ENCODE data around the gene ARID4A.
"Not testable (repeated sequence)": the region's sequence is repeated elsewhere in the genome, so short reads cannot be mapped to it uniquely, and the experiment has no call there.

ARID4A gene

DNA sequence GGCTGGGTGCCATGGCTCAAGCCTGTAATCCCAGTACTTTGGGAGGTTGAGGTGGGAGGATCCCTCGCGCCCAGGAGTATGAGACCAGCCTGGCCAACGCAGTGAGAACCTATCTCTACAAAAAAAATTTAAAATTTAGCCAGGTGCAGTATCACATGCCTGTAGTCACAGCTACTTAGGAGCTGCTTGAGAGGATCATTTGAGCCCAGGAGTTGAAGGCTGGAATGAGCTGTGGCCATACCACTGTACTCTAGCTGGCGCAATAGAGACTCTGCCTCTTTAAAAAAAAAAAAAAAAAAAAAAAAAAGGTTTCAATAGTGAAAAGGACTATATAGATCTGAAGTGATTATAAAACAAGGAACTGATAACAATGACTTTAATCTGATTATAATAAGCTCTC is 40.2 kb upstream of the ARID4A start:
- TF ChIP-seq, protein P1, sequence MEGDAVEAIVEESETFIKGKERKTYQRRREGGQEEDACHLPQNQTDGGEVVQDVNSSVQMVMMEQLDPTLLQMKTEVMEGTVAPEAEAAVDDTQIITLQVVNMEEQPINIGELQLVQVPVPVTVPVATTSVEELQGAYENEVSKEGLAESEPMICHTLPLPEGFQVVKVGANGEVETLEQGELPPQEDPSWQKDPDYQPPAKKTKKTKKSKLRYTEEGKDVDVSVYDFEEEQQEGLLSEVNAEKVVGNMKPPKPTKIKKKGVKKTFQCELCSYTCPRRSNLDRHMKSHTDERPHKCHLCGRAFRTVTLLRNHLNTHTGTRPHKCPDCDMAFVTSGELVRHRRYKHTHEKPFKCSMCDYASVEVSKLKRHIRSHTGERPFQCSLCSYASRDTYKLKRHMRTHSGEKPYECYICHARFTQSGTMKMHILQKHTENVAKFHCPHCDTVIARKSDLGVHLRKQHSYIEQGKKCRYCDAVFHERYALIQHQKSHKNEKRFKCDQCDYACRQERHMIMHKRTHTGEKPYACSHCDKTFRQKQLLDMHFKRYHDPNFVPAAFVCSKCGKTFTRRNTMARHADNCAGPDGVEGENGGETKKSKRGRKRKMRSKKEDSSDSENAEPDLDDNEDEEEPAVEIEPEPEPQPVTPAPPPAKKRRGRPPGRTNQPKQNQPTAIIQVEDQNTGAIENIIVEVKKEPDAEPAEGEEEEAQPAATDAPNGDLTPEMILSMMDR (IDR thresholded peaks at IDR 0.05; ENCODE audit: borderline replicate concordance, extremely low read depth, low read length, poor library complexity, severe bottlenecking) = no peak
- TF ChIP-seq EZH2 (IDR thresholded peaks at IDR 0.05; ENCODE audit: borderline replicate concordance, low read depth, low read length, severe bottlenecking) = no peak
- H3K27me3 ChIP-seq (ENCODE audit: insufficient read depth, low read length, poor library complexity) = no peaks in the 10 kb centered on the region
- ATAC-seq (ENCODE audit: insufficient read depth, low read depth) (peak; percentile 41; the same call in 1 of the 3 replicates), DNase-seq (no peak)
- H3K36me3 ChIP-seq (ENCODE audit: insufficient read depth, low read length) = peaks cover 97% of the 10 kb centered on the region
- no peak overlapping the region for H2AFZ ChIP-seq (ENCODE audit: low read depth, low read length)
- no peak overlapping the region for H3K4me2 ChIP-seq (ENCODE audit: insufficient read depth, low read length)
- no peak overlapping the region for H3K4me3 ChIP-seq (ENCODE audit: low read depth in 1 of 2, low read length in 2 of 2)
- H3K4me1 ChIP-seq (ENCODE audit: insufficient read depth, low read length) = no peaks in the 10 kb centered on the region
- H3K9me3 ChIP-seq (ENCODE audit: insufficient read depth, low read length, severe bottlenecking) = no peaks in the 10 kb centered on the region
- H4K20me1 ChIP-seq (ENCODE audit: insufficient read depth, low read length) = peaks cover 24% of the 10 kb centered on the region
- peaks cover 86% of the 10 kb centered on the region for H3K79me2 ChIP-seq (ENCODE audit: insufficient read depth, low read length)
- no peak overlapping the region for H3K27ac ChIP-seq (ENCODE audit: low read length)
- no peak overlapping the region for H3K9ac ChIP-seq (ENCODE audit: low read depth, low read length)

DNA sequence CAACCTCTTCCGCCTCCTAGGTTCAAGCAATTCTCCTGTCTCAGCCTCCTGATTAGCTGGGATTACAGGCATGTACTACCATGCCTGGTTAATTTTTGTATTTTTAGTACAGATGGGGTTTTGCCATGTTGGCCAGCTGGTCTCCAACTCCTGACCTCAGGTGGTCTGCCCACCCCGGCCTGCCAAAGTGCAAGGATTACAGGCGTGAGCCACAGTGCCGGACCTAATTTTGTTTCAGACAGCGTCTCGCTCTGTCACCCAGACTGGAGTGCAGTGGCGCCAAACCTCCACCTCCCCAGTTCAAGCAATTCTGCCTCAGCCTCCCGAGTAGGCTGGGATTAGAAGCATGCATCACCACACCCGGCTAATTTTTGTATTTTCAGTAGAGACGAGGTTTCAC is 36.4 kb upstream of the ARID4A start:
- Histone ChIP-seq H4K20me1 (ENCODE audit: insufficient read depth, low read length) (peaks cover 14% of the 10 kb centered on the region; the same call in 1 of the 2 replicates), H3K79me2 (ENCODE audit: insufficient read depth, low read length) (peaks cover 77% of the 10 kb centered on the region), H3K36me3 (ENCODE audit: insufficient read depth, low read length) (peaks cover 99% of the 10 kb centered on the region)
- not testable (repeated sequence) for H3K9me3 ChIP-seq (ENCODE audit: insufficient read depth, low read length, severe bottlenecking); H3K4me2 ChIP-seq (ENCODE audit: insufficient read depth, low read length); H3K4me1 ChIP-seq (ENCODE audit: insufficient read depth, low read length); H3K27ac ChIP-seq (ENCODE audit: low read length); DNase-seq; ATAC-seq (ENCODE audit: insufficient read depth, low read depth); H3K27me3 ChIP-seq (ENCODE audit: insufficient read depth, low read length, poor library complexity); H3K4me3 ChIP-seq (ENCODE audit: low read depth in 1 of 2, low read length in 2 of 2); H2AFZ ChIP-seq (ENCODE audit: low read depth, low read length); H3K9ac ChIP-seq (ENCODE audit: low read depth, low read length)

DNA sequence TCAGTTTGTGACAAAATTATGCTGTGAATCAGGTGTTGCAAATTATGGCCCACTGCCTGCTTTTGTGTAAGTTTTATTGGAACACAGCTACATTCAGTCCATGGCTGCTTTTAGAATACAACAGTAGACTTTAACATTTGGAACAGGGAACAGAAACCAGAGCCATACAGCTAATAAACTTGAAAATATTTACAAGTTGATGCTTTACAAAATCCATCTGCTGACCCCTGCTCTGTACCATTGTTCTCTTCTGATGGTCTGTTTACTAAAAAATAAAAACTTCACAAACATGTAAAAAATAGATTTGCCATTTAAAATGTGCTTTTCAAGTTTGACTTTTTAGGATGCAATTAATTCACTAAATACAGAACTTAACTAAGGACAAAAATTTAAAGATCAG is 33.0 kb upstream of the ARID4A start:
- ATAC-seq (ENCODE audit: insufficient read depth, low read depth) = no peak
- no peak for DNase-seq
- peaks cover 99% of the 10 kb centered on the region for H3K36me3 ChIP-seq (ENCODE audit: insufficient read depth, low read length)

DNA sequence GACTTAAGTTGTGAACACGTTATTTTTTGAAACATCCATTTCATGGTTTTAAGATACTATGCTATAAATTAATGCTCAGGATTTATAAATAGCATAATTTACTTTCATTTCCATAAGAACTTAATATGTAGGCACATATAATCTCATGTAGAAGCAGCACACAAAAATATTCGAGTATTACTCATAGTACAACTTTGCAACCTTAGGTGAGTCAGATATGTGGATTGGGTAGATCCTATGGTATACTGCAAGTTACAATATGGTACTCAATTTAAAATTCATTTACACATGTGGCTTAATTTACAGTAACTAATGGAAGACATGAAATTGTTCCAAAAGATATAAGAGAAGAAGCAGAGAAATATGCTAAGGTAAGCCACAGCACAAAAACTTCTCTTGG is 27.7 kb upstream of the ARID4A start:
- no peak overlapping the region for H3K9ac ChIP-seq (ENCODE audit: low read depth, low read length)
- DNase-seq (no peak), ATAC-seq (ENCODE audit: insufficient read depth, low read depth) (no peak)
- peaks cover 89% of the 10 kb centered on the region for H3K36me3 ChIP-seq (ENCODE audit: insufficient read depth, low read length)
- H4K20me1 ChIP-seq (ENCODE audit: insufficient read depth, low read length) = peaks cover 31% of the 10 kb centered on the region; the same call in 1 of the 2 replicates
- H2AFZ ChIP-seq (ENCODE audit: low read depth, low read length) = no peak overlapping the region
- H3K4me2 ChIP-seq (ENCODE audit: insufficient read depth, low read length) = no peak overlapping the region
- no peak overlapping the region for H3K4me3 ChIP-seq (ENCODE audit: low read depth in 1 of 2, low read length in 2 of 2)
- no peak overlapping the region for H3K27ac ChIP-seq (ENCODE audit: low read length)
- H3K27me3 ChIP-seq (ENCODE audit: insufficient read depth, low read length, poor library complexity) = no peaks in the 10 kb centered on the region
- no peak for TF ChIP-seq EZH2 (IDR thresholded peaks at IDR 0.05; ENCODE audit: borderline replicate concordance, low read depth, low read length, severe bottlenecking)
- TF ChIP-seq, protein P1 (IDR thresholded peaks at IDR 0.05; ENCODE audit: borderline replicate concordance, extremely low read depth, low read length, poor library complexity, severe bottlenecking) = no peak
- no peaks in the 10 kb centered on the region for H3K9me3 ChIP-seq (ENCODE audit: insufficient read depth, low read length, severe bottlenecking)
- peaks cover 14% of the 10 kb centered on the region for H3K4me1 ChIP-seq (ENCODE audit: insufficient read depth, low read length)
- H3K79me2 ChIP-seq (ENCODE audit: insufficient read depth, low read length) = peaks cover 92% of the 10 kb centered on the region

More for the DNA sequence above, 33.0 kb upstream of the ARID4A start:
- Histone ChIP-seq H3K4me2 (ENCODE audit: insufficient read depth, low read length) (no peak overlapping the region), H3K27me3 (ENCODE audit: insufficient read depth, low read length, poor library complexity) (no peaks in the 10 kb centered on the region), H2AFZ (ENCODE audit: low read depth, low read length) (no peak overlapping the region), H3K79me2 (ENCODE audit: insufficient read depth, low read length) (peaks cover 82% of the 10 kb centered on the region), H3K4me1 (ENCODE audit: insufficient read depth, low read length) (no peaks in the 10 kb centered on the region), H3K4me3 (ENCODE audit: low read depth in 1 of 2, low read length in 2 of 2) (no peak overlapping the region), H3K9me3 (ENCODE audit: insufficient read depth, low read length, severe bottlenecking) (no peaks in the 10 kb centered on the region), H3K27ac (ENCODE audit: low read length) (no peak overlapping the region), H3K9ac (ENCODE audit: low read depth, low read length) (no peak overlapping the region), H4K20me1 (ENCODE audit: insufficient read depth, low read length) (peaks cover 15% of the 10 kb centered on the region; the same call in 1 of the 2 replicates)
- TF ChIP-seq EZH2 (IDR thresholded peaks at IDR 0.05; ENCODE audit: borderline replicate concordance, low read depth, low read length, severe bottlenecking) = no peak
- TF ChIP-seq, protein P1 (IDR thresholded peaks at IDR 0.05; ENCODE audit: borderline replicate concordance, extremely low read depth, low read length, poor library complexity, severe bottlenecking) = no peak

All from DND-41 (cell line).